Fibroblast of lung (primary cell): ENCODE data around the gene PSMD2.

Source experiments
- EZH2 ChIP-seq: IDR thresholded peaks from 2 replicates; pipeline ENCODE4 v1.5.1; 2012; ENCODE audit warnings: low read length, control low read depth, mild to moderate bottlenecking; ENCODE audit errors: missing control alignments
- TF ChIP-seq, protein P1 (sequence below), 2 donors: IDR thresholded peaks in 1 of 2; conservative IDR thresholded peaks in 1 of 2; 1 replicate in 1 of 2; 2 replicates in 1 of 2; pipeline ENCODE4 v1.5.1; 2011 to 2012; ENCODE audit warnings: low read length in 2 of 2, control low read depth in 1 of 2, inconsistent platforms in 1 of 2, low read depth in 1 of 2, mild to moderate bottlenecking in 1 of 2

DNA sequence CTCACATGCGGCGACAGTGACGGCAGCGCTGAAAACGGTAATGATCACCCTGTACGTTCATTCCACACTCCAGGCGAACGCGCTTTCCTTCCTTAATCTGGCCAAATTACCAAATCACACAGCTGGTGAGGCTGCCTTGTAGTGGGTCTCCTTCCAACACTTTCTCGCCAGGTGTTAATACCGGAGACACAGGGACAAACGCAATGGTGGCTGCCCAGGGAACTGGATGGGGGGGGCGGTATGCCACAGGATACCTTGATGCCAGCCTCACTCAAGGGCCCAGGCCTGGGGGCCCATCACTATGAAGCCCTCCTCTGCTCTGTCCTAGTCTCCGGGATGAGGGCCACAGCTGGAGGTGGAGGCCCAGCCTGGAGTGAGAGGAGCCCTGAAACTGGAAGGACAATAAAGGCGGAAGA is 36.3 kb upstream of the PSMD2 start:
- TF ChIP-seq, protein P1, sequence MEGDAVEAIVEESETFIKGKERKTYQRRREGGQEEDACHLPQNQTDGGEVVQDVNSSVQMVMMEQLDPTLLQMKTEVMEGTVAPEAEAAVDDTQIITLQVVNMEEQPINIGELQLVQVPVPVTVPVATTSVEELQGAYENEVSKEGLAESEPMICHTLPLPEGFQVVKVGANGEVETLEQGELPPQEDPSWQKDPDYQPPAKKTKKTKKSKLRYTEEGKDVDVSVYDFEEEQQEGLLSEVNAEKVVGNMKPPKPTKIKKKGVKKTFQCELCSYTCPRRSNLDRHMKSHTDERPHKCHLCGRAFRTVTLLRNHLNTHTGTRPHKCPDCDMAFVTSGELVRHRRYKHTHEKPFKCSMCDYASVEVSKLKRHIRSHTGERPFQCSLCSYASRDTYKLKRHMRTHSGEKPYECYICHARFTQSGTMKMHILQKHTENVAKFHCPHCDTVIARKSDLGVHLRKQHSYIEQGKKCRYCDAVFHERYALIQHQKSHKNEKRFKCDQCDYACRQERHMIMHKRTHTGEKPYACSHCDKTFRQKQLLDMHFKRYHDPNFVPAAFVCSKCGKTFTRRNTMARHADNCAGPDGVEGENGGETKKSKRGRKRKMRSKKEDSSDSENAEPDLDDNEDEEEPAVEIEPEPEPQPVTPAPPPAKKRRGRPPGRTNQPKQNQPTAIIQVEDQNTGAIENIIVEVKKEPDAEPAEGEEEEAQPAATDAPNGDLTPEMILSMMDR (conservative IDR thresholded peaks at IDR 0.05 in 1 of 2, IDR thresholded peaks at IDR 0.05 in 1 of 2; ENCODE audit: low read depth in 1 of 2, low read length in 2 of 2) = no peak
- no peak for TF ChIP-seq EZH2
